GM21786 (cell line): ENCODE data around the gene AATK.

Experiments
- ATAC-seq: cut with Tn5 transposase; IDR thresholded peaks from one replicate; pipeline ENCODE4 v1.9.1; 2021; ENCODE audit not compliant: unreplicated experiment

AATK gene

DNA sequence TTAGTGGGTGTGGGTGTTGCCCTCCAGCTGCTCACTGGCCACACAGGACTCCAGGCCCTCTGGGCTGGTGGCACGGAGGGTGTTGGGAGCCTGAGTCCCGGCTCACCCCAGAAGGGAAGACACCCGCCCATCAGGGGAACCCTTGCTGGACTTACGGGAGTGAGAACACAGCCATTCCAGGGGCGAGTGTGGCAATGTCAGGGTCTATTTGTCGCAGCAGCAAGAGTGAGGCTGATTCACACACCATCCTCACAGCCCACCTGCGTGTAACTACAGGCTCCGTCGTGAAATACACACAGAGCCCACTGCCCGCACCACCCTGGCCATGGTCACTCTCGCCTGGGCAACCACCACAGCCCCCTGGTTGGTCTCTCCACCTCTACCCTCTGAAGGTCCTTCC is 17.8 kb upstream of the AATK start:
- ATAC-seq = no peak

DNA sequence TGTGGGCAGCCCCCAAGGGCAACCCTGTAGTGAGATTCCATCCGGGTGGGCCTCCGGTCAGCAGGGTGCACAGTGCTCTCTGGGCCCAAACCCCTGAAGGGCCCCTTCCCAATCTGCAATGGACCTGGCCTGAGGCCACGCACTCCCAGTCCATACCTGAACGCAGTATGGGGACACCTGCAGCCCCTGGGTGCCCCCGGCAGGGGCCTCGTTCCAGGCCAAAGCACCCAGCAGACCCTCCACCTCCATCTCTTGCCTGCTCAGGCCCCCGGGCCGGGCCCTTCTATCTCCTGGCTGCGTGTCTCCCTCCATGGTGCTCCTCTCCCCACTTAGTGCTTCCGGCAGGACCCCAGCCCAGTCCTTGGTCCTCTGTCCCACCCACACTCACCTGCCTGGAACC is 17.3 kb upstream of the AATK start:
- no peak for ATAC-seq

DNA sequence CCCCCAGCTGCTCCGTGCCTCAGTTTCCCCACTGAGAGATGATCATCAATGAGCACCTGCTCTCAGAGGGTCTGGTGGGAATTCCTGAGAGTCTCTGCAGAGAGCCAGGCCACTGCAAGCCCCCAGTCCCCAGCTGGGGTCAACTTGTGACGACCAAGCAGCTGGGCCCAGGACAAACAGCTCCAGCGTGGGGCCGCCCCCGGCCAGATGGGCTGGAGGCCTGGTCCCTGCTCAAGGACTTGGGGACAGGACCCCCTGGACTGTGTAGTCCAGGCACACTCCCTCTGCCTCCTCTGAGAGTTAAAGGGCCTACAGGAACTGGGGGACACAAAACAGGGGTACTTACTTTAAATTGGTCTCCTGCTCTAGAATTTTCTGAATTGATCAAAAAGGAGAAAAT is 16.6 kb upstream of the AATK start:
- no peak for ATAC-seq

DNA sequence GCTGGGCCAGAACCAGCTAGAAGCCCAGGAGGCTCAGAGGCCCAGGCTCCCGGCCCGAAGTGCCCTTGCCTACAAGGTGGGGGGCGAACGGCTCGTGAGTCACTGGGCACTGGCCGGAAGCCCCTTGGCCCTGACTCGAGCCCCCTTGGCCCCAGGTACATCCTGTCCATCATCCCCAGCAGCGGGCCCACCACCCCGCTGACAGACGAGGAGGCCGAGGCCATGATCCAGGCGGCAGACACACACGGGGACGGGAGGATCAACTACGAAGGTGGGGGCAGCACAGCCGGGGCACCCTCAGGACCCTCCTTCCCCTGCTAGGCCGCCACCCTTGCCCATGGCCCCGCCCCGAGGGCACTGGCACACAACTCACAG is 15.8 kb upstream of the AATK start:
- ATAC-seq = no peak

DNA sequence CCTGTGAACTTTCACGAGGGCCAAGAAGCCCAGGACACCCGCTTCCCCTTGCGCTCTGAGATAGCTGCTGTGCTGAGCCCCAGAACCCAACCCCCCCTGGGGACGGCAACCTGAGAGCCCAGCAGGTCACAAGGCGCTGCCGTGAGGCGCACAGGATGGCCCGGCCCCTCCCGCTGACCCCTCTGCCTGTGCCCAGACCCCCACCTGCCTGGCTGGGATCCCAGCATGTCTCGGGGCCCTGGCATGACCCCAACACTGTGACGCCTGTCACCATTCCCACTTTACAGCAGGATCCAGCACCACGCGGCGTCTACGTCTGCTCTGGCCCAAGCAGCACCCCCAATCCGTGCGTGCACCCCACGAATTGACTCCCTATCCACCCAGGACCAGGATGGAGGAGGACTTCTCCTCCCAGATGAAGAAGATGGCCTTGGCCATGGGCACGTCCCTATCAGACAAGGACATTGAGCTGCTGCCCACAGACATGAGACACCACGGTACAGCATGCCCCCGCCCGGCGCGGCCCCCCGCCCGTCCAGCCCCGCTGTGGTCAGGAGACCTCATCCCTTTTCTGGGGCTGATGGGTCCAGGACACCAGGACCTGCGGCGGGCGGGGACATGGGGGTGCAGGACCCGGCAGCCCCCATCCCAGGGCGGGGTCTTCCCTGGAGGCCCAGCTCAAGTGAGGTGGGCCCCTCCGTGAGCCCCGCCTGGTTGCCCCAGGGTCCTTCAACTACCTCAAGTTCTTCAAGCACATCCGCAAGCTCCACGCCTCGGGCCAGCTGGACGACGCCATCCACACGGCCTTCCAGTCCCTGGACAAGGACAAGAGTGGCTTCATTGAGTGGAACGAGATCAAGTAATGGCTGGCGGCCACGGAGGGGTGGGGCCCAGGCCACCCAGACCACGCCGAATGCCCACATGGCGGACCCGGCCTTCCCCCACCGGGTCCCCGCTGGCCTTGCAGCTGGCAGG is 15.1 kb upstream of the AATK start:
- no peak for ATAC-seq

DNA sequence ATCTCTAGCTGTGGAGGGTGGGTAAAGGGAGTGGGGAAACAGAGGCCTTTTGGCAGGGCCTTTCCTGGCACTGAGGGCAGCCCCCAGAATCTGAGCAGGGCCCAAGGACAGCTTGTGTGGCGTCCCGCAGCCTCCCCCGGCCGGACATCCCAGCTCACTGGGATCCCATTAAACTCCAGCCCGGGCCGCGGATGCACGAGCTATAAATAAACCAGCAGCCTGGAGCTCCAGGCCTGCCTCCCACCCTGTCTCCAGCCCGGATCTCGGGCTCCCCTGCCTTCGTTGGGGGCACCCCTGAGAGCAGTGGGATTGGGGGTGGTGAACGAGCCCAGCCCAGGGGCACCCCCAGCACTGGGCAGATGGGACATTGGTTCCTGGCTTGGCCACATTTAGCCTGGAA is 13.8 kb upstream of the AATK start:
- no peak for ATAC-seq

DNA sequence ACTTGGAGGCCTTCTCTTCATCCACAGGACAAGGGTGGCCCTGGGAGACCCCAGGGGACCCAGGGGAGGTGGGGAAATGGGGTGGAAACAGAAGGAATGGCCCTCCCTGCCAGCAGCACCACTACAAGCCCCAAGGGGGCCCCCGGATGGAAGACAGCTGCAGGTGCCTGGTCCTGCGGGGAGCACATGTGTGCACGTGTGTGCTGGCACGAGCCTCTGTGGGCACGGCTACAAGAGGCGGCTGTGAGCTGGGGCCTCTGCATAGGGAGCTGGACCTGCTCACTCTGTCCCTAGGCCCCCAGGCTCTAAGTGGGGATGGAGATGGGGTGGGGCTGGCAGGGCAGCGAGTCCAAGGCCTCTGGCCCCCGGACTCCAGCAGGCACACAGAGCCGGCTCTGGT is 13.2 kb upstream of the AATK start:
- no peak for ATAC-seq

DNA sequence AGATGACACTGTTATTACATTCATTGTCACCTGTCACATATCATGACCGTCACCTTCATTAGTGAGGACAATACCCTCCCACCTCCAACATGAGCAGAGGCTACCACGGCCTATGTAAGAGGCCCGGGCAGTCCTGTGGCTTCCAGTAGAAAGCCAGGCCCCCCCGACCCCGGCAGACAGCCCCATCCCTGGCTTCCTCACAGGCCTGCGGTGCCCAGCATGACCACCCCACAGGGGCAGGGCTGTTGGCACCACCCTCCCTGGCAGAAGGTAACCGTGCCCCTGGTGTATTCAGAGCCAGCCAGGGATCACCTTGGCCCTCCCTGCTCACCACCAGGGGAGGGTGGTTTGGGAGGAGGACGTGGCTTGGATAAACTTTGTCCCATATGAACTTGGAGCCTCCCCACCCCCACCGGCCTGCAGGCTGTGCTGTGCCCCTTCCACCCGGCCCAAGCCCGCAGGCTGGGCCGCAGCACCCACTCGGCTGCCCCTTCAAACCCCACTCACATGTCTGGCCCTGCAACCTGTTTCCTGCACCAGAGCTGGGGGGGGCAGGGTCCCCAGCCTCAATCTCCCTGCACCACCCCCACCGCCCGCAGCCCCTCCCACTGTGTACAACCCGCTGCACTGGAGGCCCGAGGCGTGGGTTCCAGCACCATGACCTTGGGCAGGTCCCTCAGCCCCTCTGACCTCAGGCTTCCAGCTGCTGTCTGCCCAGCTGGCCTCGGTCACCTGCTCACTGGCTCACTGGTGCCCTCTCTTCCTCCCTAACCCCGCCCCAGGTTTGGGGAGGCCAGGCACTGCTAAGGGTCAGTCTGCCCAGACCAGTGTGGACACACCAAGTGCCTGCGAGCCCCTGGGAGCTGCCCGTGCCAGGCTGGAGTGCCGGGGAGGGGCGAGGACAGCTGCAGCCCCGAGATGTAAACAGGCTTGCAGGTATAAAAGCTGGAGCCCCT is 12.4 kb upstream of the AATK start:
- ATAC-seq = no peak

DNA sequence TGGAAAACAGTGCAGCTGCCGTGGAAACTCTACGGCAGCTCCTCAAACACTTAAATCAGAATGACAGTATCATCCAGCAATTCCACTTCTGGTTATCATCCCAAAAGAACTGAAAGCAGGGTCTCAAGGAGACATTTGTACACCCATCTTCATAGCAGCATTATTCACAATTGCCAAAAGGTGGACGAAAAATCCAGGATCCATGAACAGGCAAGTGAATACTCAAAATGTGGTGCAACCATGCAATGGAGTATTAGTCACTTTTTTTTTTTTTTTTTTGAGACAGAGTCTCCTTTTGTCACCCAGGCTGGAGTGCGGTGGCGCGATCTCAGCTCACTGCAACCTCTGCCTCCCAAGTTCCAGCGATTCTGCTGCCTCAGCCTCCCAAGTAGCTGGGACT is 10.6 kb upstream of the AATK start:
- ATAC-seq = no peak

DNA sequence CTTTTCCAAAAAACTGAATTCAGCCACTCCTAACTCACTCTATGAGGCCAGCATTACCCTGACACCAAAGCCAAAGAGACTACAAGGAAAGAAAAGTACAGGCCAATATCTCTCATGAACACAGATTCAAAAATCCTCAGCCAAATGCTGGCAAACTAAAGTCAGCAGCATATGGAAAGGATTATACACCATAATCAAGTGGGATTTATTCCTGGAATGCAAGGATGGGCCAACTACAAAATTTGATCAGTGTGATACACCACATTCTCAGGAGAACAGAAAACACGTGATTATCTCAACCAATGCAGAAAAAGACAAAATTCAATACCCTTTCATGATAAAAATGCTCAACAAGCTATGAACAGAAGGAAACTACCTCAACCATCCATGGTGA is 7.7 kb upstream of the AATK start:
- ATAC-seq = no peak

DNA sequence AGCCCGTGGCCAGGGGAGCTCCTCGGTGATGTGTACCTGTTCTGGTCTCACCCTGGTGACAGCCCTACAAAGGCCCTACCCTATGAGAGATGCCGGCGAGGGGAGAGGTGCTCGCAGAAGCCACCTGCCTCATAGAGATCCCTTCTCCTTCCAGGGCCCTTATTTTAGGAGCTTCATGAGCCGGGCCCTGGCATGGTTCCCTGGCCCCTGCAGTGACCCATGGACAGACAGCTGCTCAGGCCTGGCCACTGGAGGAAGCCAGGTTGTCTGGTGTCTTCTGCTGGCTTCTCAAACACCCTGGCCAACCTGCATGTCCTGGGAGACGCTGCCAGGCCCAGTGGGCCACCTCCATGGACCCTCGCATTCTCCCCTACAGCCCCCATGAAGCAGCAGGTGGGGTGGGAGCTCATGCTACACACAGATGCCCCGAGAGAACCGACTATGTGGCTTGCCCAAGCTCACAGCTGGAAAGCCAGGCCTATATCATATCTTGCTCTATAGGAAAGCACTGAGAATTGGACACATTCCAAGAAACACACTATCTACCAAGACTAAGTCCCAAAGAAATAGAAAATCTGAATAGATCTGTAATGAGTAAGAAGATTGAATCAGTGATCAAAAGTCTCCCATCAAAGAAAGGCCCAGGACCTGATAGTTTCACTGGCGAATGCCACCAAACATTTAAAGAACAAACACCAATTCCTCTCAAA is 7.2 kb upstream of the AATK start:
- no peak for ATAC-seq

DNA sequence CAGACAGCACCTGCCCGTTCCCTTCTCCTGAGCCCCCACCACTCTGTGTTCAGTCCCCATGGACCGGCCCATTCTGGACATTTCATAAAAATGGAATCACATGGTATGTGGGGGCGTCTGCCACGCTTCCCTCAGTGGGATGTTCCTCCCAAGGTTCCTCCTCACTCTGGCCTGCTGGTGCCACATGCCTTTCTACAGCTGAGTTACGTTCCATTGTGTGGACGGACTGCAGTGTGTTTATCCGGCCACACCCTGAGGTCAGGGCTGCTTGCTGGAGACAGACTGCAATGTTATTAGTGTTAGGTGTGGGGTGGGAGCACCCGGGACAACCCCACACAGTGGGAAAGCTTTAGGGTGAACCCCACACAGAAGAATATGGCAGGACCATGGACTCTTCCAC is 5.9 kb upstream of the AATK start:
- ATAC-seq = no peak

DNA sequence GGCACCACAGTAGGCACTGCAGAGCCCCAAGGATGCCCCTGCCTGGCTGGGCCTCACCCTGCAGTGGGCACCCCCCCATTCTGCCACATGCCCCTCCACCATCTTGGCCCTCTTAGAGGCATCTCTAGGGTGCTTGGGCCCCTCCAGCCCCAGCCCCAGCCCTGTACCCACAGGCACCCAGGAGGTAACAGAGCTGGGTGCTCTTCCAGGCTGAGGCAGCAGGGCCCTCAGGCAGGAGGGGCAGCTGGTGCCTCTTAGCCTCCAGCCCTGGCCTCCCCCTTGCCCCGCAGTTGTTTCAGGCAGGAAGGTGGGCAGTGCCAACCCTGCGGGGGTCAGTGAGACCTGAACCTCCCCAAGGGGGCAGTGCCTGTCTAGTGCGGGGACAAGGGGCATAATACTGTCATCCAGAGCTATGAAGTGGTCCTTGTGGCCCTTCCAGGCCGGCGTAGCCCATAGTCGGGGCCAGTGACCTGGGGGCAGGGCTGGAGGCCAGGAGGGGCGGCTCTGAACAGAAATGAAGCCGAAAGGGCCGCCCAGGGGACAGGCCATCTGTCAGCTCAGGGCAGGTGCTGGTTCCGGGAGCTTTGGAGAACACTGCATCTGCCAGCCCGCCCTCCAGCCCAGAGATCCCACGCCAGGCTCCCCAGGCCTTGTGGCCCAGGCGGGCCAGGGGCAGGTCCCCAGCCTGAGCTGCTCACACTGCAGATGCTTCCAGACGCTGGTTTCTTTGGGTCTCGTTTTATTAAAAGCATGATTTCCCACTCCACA is 4.9 kb upstream of the AATK start:
- no peak for ATAC-seq

DNA sequence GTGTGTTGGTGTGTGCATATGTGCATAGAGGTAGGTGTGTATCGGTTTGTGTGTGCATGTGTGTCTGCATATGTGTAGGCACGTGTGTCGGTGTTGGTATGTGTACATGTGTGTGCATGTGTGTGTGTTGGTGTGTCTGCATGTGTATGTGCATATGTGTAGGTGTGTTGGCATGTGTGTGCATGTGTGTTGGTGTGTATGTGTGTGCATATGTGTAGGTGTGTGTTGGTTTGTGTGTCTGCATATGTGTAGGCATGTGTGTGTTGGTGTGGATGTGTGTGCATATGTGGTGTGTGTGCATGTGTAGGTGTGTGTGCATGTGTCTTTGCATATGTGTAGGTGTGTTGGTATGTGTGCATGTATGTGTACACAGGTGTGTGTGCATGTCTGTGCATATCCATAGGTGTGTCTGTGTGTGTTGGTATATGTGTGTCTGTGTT is 3.9 kb upstream of the AATK start:
- no peak for ATAC-seq

DNA sequence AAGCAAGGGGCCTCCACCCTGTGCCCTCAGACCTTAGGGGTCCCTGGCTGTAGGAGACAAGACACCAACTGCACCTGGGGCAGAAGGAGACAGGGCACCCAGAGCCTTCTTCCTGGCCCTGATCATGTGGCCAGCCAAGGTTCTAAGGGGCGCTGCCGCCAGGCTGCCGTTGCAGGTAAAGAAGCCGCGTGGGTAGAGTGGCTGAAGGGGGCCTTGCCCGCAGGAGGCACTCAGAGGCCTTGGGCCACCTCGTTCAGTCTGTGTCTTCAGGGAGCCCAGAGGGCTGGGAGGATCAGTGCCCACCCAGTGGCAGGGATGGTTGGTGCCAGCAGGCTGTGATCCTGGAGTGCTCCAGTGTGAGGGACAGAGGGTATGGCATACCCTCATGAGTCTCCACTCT is 1.6 kb upstream of the AATK start:
- no peak for ATAC-seq

DNA sequence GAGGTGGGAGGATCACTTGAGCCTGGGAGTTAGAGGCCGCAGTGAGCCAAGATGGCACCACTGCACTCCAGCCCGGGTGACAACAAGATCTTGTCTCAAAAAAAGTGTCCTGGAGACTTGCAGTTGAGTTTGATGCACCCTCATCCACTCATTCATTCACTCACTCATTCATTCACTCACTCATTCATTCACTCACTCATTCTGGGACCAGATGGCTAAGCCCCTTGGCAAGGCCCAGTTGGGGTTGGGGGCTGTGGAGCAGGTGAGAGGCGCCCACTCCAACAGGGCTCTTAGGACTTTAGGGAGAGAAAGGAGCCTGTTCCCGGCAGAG is 1.1 kb upstream of the AATK start:
- no peak for ATAC-seq

DNA sequence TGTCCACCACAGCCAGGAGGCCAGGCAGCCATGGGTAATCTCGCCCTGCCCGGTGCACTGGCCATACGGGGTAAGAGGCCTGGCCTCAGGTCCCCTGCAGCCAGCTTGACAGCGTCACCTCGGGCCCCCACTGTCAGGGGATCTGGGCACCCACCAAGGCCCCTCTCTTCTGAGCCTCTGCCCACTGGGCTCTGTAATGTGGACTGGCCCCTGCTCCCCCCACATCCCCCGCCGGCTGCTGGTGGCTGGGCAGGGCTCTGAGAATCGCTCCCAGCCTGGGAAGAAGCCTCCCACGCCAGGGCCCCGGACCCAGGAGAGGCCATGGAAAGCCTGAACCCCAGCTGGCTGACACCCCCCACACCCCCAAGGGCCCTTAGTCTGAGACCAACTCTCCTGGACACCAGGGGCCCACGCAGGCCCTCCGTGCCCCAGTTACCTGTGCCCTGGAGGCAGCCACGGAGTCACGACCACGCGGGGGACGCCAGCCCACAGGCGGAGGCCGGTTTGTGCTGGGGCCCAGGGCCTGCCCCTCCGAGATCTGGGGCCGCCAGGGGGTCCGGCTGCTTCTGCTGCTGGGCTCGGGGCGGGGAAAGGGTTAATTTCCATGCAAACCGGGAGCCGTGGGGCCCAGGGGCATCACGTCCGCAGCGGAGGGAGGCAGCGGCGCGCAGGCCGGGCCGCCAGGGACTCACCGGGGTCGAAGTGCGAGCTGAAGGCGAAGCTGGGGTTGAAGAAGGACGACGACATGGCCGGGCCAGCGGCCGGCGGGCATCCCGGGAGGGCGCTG is 582 bp downstream of the AATK start, which contains the start of gene PVALEF:
PVALEF (plus strand) TSS at position 262 of the 787 bp plus-strand sequence. CDS start 15,720 bp downstream, outside the sequence.
- no peak for ATAC-seq

DNA sequence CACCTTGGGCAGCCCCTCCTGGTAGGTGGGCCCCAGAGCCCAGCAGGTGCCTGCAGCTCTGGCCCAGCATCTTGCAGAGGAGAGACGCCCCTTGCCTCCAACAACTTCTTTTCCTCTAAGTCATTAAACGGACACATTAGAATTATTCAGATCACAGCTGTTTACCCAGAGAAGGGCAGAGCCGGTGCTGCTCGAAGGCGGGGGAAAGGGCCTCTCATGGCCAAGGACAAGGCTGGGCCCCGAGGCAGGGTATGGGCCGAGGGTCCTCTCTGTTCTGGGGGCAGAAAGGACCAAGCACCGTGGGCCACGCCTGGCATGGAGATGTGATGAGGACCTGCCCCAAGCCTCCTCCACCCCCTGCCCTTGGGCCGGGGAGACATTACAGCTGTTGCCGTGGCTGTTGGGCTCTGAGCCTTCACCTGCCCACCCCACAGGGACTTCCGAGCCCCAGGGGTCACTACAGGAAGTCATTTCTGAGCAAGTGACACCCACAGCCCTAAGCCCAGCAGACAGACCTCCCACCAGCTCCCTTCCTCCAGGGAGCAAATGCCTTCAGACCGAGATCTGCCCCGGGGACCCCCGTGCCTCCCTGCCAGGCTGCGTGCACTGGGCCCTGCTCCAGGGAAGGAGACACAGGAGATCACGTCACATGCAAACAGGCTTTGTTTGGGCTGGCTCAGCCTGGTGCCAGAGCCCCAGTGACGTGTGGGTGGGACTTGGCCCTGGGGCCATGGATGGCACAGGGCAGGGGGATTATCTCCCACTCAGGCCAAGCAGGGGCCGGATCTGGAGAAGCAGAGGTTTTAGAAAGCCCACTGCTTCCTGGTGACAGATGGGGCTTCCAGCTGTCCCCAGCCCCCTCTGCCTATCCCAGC is 1.4 kb downstream of the AATK start:
- no peak for ATAC-seq
